Parathyroid adenoma (tissue), 2 donors: ENCODE results near the gene C20orf202.

Experiments used
- H2AFZ ChIP-seq: fragments of 300-600 bp; sonication (generic); one replicate; pipeline ENCODE4 v1.7.0; 2017; ENCODE audit warnings: antibody characterized with exemption, mild to moderate bottlenecking
- H3K27ac ChIP-seq: fragments of 300-600 bp; sonication (generic); one replicate; pipeline ENCODE4 v1.7.0; 2017
- H3K27me3 ChIP-seq: fragments of 300-600 bp; sonication (generic); one replicate; pipeline ENCODE4 v1.7.0; 2017; ENCODE audit warnings: low read length; ENCODE audit not compliant: control insufficient read depth, insufficient read depth
- H3K36me3 ChIP-seq: fragments of 300-600 bp; sonication (generic); one replicate; pipeline ENCODE4 v1.7.0; 2017; ENCODE audit warnings: low read length; ENCODE audit not compliant: control insufficient read depth, insufficient read depth
- H3K4me1 ChIP-seq: fragments of 300-600 bp; sonication (generic); one replicate; pipeline ENCODE4 v1.7.0; 2017; ENCODE audit warnings: control low read depth
- H3K4me2 ChIP-seq: fragments of 300-600 bp; sonication (generic); one replicate; pipeline ENCODE4 v1.7.0; 2017; ENCODE audit warnings: low read length
- H3K4me3 ChIP-seq: fragments of 300-600 bp; sonication (generic); one replicate; pipeline ENCODE4 v1.7.0; 2017; ENCODE audit warnings: low read depth, low read length
- H3K79me2 ChIP-seq: fragments of 300-600 bp; sonication (generic); one replicate; pipeline ENCODE4 v1.7.0; 2017; ENCODE audit warnings: control low read depth
- H3K9ac ChIP-seq: fragments of 300-600 bp; sonication (generic); one replicate; pipeline ENCODE4 v1.7.0; 2017; ENCODE audit warnings: mild to moderate bottlenecking
- H3K9me3 ChIP-seq: fragments of 300-600 bp; sonication (generic); one replicate; pipeline ENCODE4 v1.7.0; 2017; ENCODE audit warnings: low read length; ENCODE audit not compliant: control insufficient read depth
- TF ChIP-seq, protein P1 (sequence below): fragments of 300-600 bp; sonication (generic); IDR thresholded peaks from one replicate; pipeline ENCODE4 v1.7.0; 2017; ENCODE audit warnings: antibody characterized with exemption, mild to moderate bottlenecking
- donor health status: primary hyperparathyroidism.

Gene C20orf202

GRCh38 chr20:1195226-1195625 lies 8.0 kb upstream of the C20orf202 start:
- Histone ChIP-seq H3K9ac (no peak overlapping the region), H3K27me3 (no peaks in the 10 kb centered on the region), H3K4me2 (no peak overlapping the region), H3K79me2 (no peaks in the 10 kb centered on the region), H3K9me3 (no peaks in the 10 kb centered on the region), H3K36me3 (no peaks in the 10 kb centered on the region), H3K4me1 (no peaks in the 10 kb centered on the region), H3K27ac (no peak overlapping the region), H3K4me3 (no peak overlapping the region), H2AFZ (no peak overlapping the region)
- TF ChIP-seq, protein P1, sequence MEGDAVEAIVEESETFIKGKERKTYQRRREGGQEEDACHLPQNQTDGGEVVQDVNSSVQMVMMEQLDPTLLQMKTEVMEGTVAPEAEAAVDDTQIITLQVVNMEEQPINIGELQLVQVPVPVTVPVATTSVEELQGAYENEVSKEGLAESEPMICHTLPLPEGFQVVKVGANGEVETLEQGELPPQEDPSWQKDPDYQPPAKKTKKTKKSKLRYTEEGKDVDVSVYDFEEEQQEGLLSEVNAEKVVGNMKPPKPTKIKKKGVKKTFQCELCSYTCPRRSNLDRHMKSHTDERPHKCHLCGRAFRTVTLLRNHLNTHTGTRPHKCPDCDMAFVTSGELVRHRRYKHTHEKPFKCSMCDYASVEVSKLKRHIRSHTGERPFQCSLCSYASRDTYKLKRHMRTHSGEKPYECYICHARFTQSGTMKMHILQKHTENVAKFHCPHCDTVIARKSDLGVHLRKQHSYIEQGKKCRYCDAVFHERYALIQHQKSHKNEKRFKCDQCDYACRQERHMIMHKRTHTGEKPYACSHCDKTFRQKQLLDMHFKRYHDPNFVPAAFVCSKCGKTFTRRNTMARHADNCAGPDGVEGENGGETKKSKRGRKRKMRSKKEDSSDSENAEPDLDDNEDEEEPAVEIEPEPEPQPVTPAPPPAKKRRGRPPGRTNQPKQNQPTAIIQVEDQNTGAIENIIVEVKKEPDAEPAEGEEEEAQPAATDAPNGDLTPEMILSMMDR: no peak

- TF ChIP-seq, protein P1: no peak
- H3K9ac ChIP-seq: no peak overlapping the region
Measured at GRCh38 chr20:1196634-1197033, 6.6 kb upstream of the C20orf202 start.

GRCh38 chr20:1197801-1198200 lies 5.5 kb upstream of the C20orf202 start:
- Histone ChIP-seq H3K27me3 (no peaks in the 10 kb centered on the region), H3K4me3 (no peak overlapping the region), H3K79me2 (no peaks in the 10 kb centered on the region), H3K36me3 (no peaks in the 10 kb centered on the region), H3K9ac (no peak overlapping the region), H2AFZ (no peak overlapping the region), H3K9me3 (no peaks in the 10 kb centered on the region), H3K4me1 (no peaks in the 10 kb centered on the region), H3K27ac (no peak overlapping the region), H3K4me2 (no peak overlapping the region)
- TF ChIP-seq, protein P1: no peak

More at GRCh38 chr20:1196634-1197033, 6.6 kb upstream of the C20orf202 start:
- Histone ChIP-seq H3K9me3 (no peaks in the 10 kb centered on the region), H3K4me3 (no peak overlapping the region), H3K4me2 (no peak overlapping the region), H3K36me3 (no peaks in the 10 kb centered on the region), H3K27ac (no peak overlapping the region), H3K79me2 (no peaks in the 10 kb centered on the region), H3K4me1 (no peaks in the 10 kb centered on the region), H3K27me3 (no peaks in the 10 kb centered on the region), H2AFZ (no peak overlapping the region)

DNA sequence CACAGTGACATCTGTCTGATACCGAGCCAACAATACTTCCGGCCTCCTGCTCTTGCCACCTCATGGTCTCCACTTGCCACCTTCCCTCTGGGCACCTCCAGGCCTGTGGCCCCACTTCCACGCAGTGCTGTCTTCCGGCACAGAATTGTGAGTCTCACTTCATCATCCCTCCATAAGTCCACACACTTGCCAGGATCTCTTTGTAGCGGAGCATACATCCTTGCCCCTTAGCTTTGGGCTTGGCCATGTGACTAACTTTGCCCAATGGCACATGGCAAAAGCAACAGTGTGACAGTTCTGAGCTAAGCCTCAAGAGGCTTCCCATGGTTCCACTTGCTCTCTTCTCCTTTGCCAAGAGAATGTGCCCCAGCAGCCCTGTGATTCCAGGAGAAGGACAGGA lies 4.5 kb upstream of the C20orf202 start:
- no peaks in the 10 kb centered on the region for H3K79me2 ChIP-seq
- no peak overlapping the region for H3K4me3 ChIP-seq
- H3K27me3 ChIP-seq: no peaks in the 10 kb centered on the region
- no peak overlapping the region for H3K9ac ChIP-seq
- no peak overlapping the region for H3K27ac ChIP-seq
- no peaks in the 10 kb centered on the region for H3K4me1 ChIP-seq
- TF ChIP-seq, protein P1: no peak
- no peak overlapping the region for H2AFZ ChIP-seq
- H3K36me3 ChIP-seq: no peaks in the 10 kb centered on the region
- H3K9me3 ChIP-seq: no peaks in the 10 kb centered on the region
- H3K4me2 ChIP-seq: no peak overlapping the region

DNA sequence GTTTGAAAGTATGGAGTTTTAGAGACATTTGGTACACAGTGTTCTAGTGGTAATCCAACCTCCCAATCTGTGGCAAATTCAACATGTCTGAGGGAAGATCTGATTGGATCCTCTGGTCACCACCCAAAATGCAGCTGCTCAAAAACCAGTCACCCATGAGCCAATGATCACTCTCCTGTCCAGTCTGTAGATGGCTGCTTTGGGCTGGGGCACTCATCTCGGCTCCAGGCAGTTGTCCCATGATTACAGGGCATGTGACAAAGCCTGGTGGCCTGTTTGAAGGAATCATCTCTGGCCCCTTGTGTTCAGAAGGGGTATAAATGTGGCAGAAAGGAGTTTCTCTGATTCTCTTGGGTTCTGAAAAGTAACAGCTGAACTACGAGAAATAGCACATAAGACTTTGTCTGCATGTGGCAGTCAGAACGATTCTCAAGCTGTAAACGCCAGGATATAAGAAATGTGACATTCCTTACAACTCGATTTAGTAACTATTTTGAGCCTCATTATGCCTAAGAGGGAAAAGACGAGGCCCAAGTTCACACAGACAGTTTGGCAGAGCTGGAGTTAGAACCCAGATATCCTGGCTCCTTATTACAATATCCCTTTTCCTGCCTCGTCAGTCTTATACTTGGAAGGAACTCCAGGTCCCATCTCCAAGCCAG lies 3.9 kb upstream of the C20orf202 start:
- Histone ChIP-seq H2AFZ (no peak overlapping the region), H3K79me2 (no peaks in the 10 kb centered on the region), H3K36me3 (no peaks in the 10 kb centered on the region), H3K27me3 (no peaks in the 10 kb centered on the region), H3K4me2 (no peak overlapping the region), H3K4me3 (no peak overlapping the region), H3K4me1 (no peaks in the 10 kb centered on the region), H3K9me3 (no peaks in the 10 kb centered on the region), H3K9ac (no peak overlapping the region), H3K27ac (no peak overlapping the region)
- TF ChIP-seq, protein P1: no peak
